ENCODE measurements around the gene CFDP1.

CFDP1 gene

DNA sequence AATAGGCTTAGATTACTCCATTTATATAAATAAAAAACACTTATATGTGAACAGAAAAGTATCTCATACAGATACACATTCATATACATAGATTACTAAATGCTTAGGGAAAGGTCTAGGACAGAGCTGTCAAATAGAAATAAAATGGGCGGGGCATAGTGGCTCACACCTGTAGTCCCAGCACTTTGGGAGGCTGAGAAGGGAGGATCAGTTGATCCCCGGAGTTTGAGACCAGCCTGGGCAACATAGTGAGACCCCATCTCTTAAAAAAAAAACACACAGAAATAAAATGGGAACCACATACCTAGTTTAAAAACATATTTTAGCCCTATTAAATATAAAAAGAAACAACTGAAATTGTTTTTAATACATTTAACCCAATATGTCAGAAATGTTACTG lies 58.9 kb downstream of the CFDP1 start:
- H3K4me3 ChIP-seq (ENCODE audit: low read depth, low read length), result no peak overlapping the region
- in situ Hi-C loops (cut with HindIII; ENCODE audit: low sequenced_read_pairs), result no loop called here
- TF ChIP-seq, protein P1, sequence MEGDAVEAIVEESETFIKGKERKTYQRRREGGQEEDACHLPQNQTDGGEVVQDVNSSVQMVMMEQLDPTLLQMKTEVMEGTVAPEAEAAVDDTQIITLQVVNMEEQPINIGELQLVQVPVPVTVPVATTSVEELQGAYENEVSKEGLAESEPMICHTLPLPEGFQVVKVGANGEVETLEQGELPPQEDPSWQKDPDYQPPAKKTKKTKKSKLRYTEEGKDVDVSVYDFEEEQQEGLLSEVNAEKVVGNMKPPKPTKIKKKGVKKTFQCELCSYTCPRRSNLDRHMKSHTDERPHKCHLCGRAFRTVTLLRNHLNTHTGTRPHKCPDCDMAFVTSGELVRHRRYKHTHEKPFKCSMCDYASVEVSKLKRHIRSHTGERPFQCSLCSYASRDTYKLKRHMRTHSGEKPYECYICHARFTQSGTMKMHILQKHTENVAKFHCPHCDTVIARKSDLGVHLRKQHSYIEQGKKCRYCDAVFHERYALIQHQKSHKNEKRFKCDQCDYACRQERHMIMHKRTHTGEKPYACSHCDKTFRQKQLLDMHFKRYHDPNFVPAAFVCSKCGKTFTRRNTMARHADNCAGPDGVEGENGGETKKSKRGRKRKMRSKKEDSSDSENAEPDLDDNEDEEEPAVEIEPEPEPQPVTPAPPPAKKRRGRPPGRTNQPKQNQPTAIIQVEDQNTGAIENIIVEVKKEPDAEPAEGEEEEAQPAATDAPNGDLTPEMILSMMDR (IDR thresholded peaks at IDR 0.05; ENCODE audit: low read depth, low read length), result no peak

DNA sequence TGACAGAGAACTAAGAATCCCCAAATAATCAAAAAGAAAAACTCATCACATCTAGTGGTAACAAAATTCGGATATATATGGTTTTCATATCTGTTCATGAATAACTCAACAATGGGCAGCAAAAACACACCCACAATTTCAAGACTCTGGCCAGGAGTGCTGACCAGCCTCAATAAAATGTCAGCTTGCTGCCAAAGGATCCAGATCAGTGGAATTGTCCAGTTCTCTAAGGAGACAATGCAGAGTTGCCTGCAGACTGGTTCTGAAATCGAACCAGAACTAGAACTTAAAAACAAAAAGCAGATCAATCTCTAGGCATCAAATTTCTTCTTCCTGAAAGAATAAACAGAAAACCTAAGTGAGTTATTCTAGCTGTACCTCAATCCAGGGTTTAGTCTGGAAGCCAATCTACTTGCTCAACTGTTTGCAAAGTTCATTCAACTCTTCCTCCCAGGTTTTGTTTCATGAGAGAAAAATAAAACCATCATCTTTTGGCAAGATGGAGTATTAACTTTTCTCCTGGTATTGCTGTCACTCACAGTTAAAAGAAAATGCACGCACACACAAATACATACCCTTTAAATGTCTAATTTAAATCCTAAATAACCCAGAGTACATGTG lies 61.0 kb downstream of the CFDP1 start:
- peak; percentile 54 for DNase-seq (ENCODE audit: low read depth, low spot score)
- no peak overlapping the region for H3K4me3 ChIP-seq (ENCODE audit: low read depth, low read length)
- TF ChIP-seq, protein P1 (IDR thresholded peaks at IDR 0.05; ENCODE audit: low read depth, low read length), result no peak
- in situ Hi-C loops (cut with HindIII; ENCODE audit: low sequenced_read_pairs), result no loop called here

More for the DNA sequence above, 58.9 kb downstream of the CFDP1 start:
- DNase-seq (ENCODE audit: low read depth, low spot score), result no peak

DNA sequence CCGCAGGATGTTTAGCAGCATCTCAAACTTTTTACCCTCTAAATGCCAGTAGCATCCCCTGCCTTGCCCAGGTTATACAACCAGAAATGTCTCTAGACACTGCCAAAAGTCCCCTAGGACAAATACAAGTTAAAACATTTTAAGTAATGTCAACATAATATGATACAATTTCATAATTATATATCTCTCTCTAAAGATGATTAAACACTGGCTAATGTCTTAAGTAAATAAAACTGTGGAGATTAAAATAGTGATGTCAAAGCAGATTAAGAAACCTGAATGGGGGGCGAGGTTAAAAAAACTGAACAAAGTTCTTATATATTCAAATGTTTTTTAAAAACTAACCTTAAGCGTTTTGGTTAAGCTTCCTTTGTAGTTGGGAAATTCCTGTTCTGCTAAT lies 62.1 kb downstream of the CFDP1 start:
- TF ChIP-seq, protein P1 (IDR thresholded peaks at IDR 0.05; ENCODE audit: low read depth, low read length), result no peak
- H3K4me3 ChIP-seq (ENCODE audit: low read depth, low read length), result no peak overlapping the region
- no peak for DNase-seq (ENCODE audit: low read depth, low spot score)
- in situ Hi-C loops (cut with HindIII; ENCODE audit: low sequenced_read_pairs), result no loop called here

DNA sequence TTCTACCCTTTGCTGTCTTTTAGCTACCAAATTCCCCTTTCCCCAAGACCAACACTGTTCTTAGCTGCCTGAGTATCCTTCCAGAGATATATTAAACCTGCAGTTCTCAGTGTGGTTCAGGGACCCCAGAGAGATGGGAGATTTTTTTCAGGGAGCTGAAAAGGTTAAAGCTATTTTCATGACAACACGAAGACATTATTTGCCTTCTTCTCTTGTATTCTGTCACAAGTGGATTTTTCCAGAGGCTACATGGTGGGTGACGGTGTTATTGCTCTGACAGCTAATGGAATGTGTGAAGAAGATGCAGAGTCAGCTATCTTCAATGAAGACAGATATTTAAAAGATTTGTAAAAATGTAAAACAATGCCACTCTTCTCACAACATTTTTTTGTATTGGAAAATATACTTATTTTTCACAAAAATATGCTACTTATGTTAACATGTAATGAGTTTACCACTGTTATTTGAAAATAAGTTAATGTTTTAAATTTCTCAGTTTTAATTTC lies 69.0 kb downstream of the CFDP1 start:
- no peak for DNase-seq (ENCODE audit: low read depth, low spot score)
- in situ Hi-C loops (cut with HindIII; ENCODE audit: low sequenced_read_pairs), result no loop called here

DNA sequence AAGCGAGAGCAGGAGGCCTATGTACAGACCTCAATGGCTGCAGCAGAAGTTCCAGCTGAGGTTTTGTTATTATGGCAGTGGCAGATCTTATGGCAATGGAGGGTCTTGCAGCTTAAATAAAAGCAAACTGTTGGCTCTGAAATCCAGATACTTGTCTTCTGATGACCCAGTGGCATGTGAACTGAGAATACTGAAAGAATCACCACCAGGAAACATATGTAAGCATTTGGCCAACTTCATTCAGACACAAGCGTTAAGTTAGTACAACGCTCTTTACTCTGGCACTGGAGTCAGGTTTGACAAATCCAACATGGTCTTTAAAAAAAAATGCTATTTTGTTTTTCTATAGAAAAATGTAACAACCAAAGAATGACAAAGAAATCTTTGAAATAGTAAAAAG lies 70.5 kb downstream of the CFDP1 start:
- TF ChIP-seq, protein P1 (IDR thresholded peaks at IDR 0.05; ENCODE audit: low read depth, low read length), result no peak
- no peak overlapping the region for H3K4me3 ChIP-seq (ENCODE audit: low read depth, low read length)
- no peak for DNase-seq (ENCODE audit: low read depth, low spot score)
- in situ Hi-C loops (cut with HindIII; ENCODE audit: low sequenced_read_pairs), result no loop called here

More for the DNA sequence above, 69.0 kb downstream of the CFDP1 start:
- no peak overlapping the region for H3K4me3 ChIP-seq (ENCODE audit: low read depth, low read length)
- TF ChIP-seq, protein P1 (IDR thresholded peaks at IDR 0.05; ENCODE audit: low read depth, low read length), result no peak

DNA sequence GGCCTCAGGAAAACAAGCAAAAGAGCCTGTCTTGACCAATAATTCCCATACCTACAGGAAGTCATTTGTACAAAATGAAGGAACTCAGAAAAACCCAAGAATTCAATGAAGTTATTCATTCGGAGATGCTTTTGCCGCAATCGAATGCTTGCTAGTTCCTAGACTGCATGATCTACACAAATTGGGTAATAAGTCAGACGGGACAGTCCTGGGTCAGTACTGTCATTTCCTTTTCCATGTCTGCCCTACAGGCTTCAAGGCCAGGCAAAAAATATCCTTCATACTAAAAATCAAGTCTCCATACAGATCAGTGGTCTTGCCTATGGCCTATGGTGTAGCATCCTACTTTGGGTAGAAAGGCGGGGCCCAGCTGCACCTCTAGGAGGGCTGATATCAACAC lies 71.4 kb downstream of the CFDP1 start:
- TF ChIP-seq, protein P1 (IDR thresholded peaks at IDR 0.05; ENCODE audit: low read depth, low read length), result no peak
- no peak for DNase-seq (ENCODE audit: low read depth, low spot score)
- no peak overlapping the region for H3K4me3 ChIP-seq (ENCODE audit: low read depth, low read length)
- in situ Hi-C loops (cut with HindIII; ENCODE audit: low sequenced_read_pairs), result no loop called here
